GM19463 (cell line): ENCODE results near the gene MRPL20.
A peak's percentile ranks its signal among the peaks of the same experiment; 100 is the strongest.
"Not testable (repeated sequence)": the region's sequence is repeated elsewhere in the genome, so short reads cannot be mapped to it uniquely, and the experiment has no call there.

Experiments
- ATAC-seq: cut with Tn5 transposase; IDR thresholded peaks from one replicate; pipeline ENCODE4 v1.9.1; 2021; ENCODE audit warnings: mild to moderate bottlenecking, moderate library complexity; ENCODE audit not compliant: unreplicated experiment

Gene MRPL20

GRCh38 chr1:1437904-1438376 lies 30.8 kb upstream of the MRPL20 start:
- peak; percentile 38 for ATAC-seq

DNA sequence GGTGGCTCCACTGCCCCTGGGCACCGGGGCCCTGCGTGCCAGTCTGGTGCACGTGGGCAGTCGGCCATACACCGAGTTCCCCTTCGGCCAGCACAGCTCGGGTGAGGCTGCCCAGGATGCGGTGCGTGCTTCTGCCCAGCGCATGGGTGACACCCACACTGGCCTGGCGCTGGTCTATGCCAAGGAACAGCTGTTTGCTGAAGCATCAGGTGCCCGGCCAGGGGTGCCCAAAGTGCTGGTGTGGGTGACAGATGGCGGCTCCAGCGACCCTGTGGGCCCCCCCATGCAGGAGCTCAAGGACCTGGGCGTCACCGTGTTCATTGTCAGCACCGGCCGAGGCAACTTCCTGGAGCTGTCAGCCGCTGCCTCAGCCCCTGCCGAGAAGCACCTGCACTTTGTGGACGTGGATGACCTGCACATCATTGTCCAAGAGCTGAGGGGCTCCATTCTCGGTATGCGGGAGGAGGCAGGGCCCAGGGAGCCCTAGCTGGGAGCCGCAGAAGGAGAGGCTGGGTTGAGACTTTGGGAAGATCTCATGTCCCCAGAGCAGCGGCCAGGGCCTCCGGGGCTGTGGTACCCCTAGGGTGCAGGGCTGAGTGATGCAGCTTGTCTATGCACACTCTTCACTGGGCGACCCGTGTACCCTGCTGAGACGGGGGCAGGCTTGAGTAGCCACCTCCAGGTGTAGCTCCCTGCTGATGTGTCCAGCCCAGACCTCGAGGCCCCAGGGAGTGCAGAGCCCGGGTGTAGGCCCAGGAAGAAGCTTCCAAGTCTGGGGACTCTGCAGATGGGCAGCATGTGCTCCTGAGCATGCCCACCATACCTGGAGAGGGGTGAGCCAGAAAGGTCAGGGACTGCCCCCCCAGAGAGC lies 30.2 kb upstream of the MRPL20 start:
- ATAC-seq, result no peak

DNA sequence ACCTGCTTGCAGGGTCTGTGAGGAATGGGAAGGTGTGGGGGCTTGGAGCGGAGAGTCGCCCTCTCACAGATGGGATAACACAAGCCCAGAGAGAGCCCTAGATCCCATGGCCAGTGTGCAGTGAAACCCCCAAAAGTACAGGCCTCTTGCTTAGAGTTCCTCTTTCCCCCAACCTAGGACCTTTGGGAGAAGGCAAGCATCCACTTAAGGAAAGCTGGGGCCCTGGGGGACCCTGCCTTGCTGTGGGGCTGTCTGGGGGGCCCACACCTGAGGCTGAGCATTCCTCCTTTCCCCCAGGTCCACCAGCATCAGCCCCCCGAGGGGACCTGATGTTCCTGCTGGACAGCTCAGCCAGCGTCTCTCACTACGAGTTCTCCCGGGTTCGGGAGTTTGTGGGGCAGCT lies 29.5 kb upstream of the MRPL20 start:
- no peak for ATAC-seq

DNA sequence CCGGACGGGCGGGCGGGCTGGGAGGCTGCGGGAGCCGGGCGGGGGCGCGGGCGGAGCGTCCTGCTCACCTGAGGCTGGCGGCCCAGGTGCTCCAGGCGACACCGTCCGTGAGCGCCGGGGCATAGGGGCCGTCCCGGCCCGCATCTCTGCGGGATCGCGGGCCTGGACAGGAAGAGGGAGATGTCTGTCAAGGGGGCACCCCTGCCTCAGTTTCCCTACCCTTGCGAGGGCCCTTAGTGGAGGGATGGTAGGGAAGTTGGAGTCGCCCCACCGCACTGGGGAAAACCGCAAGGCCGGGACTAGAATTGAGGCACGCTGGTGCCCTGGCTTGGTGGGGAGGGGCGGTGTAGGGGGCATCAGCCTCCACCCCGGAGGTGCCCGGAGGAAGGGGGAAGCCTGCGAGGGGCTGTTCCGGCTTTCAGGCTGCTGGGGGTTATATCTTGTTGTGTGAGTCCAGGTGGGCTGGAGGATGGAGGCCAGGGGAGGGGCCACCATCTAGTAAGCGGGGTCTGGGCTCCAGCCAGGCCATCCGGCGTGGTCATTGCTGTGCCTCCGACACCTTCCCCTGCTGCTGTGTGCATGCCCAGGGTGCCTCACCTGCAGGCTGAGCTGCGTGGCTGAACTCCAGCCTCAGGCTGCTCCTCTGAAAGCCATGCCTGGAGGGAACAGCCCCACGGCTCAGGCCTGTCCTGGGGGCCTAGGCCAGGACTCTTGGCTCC lies 29.0 kb upstream of the MRPL20 start:
- ATAC-seq, result no peak

GRCh38 chr1:1435106-1435903 lies 28.2 kb upstream of the MRPL20 start, which contains the start of gene VWA1:
TSS of gene VWA1 (plus strand) at chr1:1435690. CDS start at chr1:1435749, 59 bp downstream.
- ATAC-seq, result peak; percentile 46

- ATAC-seq, result no peak
Measured at GRCh38 chr1:1434824-1435105, 27.7 kb upstream of the MRPL20 start.

GRCh38 chr1:1434131-1434823 lies 27.2 kb upstream of the MRPL20 start:
- ATAC-seq, result no peak

- ATAC-seq, result no peak
Measured at GRCh38 chr1:1433804-1434130, 26.7 kb upstream of the MRPL20 start.

GRCh38 chr1:1432951-1433803 lies 26.1 kb upstream of the MRPL20 start:
- ATAC-seq, result no peak

- no peak for ATAC-seq
Measured at GRCh38 chr1:1432274-1432950, 25.3 kb upstream of the MRPL20 start.

DNA sequence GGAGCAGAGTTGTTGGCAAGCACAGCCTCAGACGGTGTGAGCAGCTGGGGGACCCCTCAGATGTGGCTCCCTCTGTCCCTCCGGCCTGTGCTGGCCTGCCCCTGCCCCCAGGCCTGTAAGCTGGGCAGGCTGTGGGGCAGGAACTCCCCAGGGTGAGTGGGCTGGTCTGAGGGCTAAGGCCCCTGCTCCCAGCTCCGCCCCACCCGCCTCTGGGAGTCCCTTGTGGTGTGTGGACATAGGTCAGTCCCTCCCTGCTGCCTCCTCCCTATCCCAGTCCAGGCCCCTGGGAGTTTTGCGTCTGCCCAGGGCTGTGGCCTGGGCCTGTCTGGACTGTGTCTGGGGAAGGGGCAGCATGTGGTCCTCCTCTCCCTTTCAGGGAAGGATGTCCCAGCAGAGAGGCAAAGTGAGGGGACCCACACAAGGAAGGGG lies 24.8 kb upstream of the MRPL20 start:
- ATAC-seq, result no peak

DNA sequence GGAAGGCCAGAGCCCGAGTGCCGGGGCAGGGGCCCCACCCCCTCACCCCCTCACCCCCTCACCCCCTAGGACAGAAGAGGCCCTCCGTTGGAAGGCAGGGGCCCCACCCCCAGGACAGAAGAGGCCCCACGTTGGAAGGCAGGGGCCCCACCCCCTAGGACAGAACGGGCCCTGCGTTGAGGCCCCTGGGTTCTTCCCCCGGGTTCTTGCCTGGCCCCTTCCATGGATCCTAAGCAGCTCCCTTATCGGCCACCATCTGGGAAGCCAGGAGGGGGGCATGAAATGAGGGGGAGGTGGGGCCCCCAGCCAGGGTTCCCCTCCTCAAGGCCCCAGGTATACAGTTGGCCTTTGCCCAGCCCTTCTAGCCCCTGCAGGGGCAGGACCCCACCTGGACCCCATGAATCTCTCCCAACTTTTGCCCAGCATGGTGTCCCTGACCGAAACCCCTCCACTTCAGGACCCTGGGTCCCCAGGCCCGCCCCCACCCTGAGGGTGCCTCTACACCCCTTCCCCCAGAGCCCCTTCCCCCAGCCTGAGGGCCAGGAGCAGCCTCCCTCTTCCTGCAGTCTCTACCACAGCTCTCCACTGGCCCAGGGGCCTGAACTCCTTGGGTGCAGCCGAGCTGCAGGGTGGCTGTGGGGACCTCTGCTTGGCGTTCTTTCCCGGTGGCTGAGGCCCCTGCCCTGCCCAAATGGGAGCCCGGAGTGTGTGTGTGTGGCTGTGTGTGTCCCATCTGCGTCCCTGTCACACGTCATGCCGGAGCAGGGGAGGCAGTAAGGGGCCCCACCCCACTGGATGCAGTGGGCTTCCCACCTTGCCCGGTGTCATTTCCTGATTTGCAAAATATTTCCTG lies 24.1 kb upstream of the MRPL20 start:
- no peak for ATAC-seq

GRCh38 chr1:1430114-1430982 lies 23.3 kb upstream of the MRPL20 start:
- no peak for ATAC-seq

GRCh38 chr1:1429671-1430073 lies 22.6 kb upstream of the MRPL20 start:
- no peak for ATAC-seq

DNA sequence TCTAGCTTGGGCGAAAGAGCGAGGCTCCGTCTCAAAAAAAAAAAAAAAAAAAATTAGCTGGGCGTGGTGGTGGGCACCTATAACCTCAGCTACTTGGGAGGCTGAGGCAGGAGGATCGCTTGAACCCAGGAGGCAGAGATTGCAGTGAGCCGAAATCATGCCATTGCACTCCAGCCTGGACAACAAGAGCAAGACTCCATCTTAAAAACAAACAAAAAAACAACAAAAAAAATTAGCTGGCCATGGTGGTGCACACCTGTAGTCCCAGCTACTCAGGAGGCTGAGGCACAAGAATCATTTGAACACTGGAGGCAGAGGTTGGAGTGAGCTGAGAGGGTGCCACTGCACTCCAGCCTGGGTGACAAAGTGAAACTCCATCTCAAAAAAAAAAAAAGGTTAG lies 21.9 kb upstream of the MRPL20 start:
- not testable (repeated sequence) for ATAC-seq

DNA sequence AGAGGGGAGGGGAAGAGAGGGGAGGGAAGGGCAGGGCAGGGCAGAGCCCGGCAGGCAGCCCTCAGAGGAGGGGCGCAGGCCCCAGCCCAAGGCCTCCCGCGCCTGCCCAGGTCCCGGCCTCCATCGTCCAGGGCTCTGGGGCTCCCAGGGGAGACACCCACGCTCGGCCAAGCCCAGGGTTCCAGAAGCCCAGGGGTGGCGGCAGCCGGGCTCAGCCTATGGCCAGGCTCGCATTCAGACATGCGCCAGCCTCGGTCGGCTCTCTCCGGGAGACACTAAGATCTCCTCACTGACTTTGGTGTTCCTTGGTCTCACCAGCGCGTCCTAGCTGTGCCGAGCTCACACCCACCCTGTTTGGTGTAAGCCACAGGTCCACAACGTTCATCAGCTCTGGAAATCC lies 21.1 kb upstream of the MRPL20 start:
- no peak for ATAC-seq

- no peak for ATAC-seq
Measured at GRCh38 chr1:1427820-1428148, 20.7 kb upstream of the MRPL20 start.
